Right atrium auricular region (tissue), 2 donors: ENCODE data around the gene FICD. TPM values are rescaled to one million over a fixed set of nuclear protein-coding genes. Genes with fewer than 3 reads are reported as not detected.
"Not testable (repeated sequence)": the region's sequence is repeated elsewhere in the genome, so short reads cannot be mapped to it uniquely, and the experiment has no call there.

Experiments
- DNase-seq: peaks from one replicate; pipeline ENCODE4 v3.0.0-alpha.2; 2019; ENCODE audit warnings: low spot score
- H3K27ac ChIP-seq, 2 donors: fragments of 200-600 bp; sonication (generic); 1 replicate in 1 of 2; 2 replicates in 1 of 2; pipeline ENCODE4 v1.5.1; 2016 to 2019
- H3K27me3 ChIP-seq, 2 donors: fragments of 200-600 bp; sonication (generic); one replicate each; pipeline versions ENCODE4 v1.5.1 to v1.6.0; 2017 to 2019
- H3K36me3 ChIP-seq: fragments of 200-600 bp; sonication (generic); one replicate; pipeline ENCODE4 v1.5.1; 2016
- H3K4me1 ChIP-seq, 2 donors: fragments of 200-600 bp; sonication (generic); one replicate each; pipeline versions ENCODE4 v1.5.1 to v1.6.0; 2017 to 2019
- H3K4me3 ChIP-seq, 2 donors: fragments of 200-600 bp; sonication (generic); 1 replicate in 1 of 2; 2 replicates in 1 of 2; pipeline ENCODE4 v1.5.1; 2017 to 2019; ENCODE audit warnings: mild to moderate bottlenecking in 1 of 2, moderate library complexity in 1 of 2
- H3K9me3 ChIP-seq, 2 donors: fragments of 200-600 bp; sonication (generic); one replicate each; pipeline ENCODE4 v1.5.1; 2019
- total RNA-seq, 2 donors: library from RNA; depleted of rRNA; stranded (reverse); fragments of >200 nt; gene quantifications; one replicate each; pipeline ENCODE4 v1.1.0, GENCODE V29; 2016
- TF ChIP-seq, protein P1 (sequence below), 2 donors: fragments of 200-600 bp; sonication (generic); IDR thresholded peaks; one replicate each; pipeline ENCODE4 v1.5.1; 2019; ENCODE audit warnings: antibody characterized with exemption in 2 of 2

The FICD gene
- total RNA-seq, 2 donors from 2014 or later, result 2.6 to 7.5 TPM

DNA sequence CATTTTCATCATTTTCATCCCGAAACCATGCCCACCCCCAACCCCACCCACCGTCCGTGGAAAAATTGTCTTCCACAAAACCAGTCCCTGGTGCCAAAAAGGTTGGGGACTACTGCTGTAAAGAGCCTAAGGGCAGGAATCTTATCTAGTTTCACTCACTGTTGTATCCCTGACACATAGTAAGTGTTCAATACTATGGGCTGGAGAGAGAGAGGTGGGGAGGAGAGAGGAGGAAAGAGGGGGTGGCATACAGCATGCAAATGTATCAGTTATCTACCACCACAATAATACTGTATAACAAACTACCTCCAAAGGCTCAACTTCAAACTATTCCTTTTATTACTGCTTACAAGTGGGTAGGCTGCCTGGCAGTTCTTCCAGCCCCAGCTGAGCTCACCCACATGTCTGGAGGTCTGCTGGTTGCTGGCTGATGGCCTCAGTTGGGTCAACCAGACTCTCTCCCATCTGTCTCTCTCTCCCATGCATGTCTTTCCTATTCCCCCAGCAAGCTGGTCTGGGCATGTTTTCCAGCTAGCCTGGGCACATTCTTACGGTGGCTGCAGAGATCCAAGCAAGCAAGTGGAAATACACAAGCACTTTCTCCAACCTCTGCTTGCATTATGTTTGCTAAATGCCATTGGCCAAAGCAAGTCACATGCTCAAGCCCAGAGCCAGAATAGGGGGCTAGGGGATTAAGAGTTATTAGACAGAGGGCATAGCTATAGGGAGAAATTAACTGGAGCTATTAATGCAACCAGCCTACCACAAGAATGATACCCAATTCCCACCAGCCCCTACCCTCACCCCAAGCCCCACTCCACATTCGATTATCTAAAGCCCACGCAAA, 31.6 kb upstream of the FICD start:
- Histone ChIP-seq H3K4me1 (no peaks in the 10 kb centered on the region), H3K27ac (no peak overlapping the region), H3K27me3 (no peaks in the 10 kb centered on the region), H3K9me3 (peaks cover 0 to 7% of the 10 kb centered on the region in 2 donors), H3K36me3 (no peaks in the 10 kb centered on the region), H3K4me3 (no peak overlapping the region)
- TF ChIP-seq, protein P1, sequence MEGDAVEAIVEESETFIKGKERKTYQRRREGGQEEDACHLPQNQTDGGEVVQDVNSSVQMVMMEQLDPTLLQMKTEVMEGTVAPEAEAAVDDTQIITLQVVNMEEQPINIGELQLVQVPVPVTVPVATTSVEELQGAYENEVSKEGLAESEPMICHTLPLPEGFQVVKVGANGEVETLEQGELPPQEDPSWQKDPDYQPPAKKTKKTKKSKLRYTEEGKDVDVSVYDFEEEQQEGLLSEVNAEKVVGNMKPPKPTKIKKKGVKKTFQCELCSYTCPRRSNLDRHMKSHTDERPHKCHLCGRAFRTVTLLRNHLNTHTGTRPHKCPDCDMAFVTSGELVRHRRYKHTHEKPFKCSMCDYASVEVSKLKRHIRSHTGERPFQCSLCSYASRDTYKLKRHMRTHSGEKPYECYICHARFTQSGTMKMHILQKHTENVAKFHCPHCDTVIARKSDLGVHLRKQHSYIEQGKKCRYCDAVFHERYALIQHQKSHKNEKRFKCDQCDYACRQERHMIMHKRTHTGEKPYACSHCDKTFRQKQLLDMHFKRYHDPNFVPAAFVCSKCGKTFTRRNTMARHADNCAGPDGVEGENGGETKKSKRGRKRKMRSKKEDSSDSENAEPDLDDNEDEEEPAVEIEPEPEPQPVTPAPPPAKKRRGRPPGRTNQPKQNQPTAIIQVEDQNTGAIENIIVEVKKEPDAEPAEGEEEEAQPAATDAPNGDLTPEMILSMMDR (IDR thresholded peaks at IDR 0.05), result no peak
- no peak for DNase-seq

DNA sequence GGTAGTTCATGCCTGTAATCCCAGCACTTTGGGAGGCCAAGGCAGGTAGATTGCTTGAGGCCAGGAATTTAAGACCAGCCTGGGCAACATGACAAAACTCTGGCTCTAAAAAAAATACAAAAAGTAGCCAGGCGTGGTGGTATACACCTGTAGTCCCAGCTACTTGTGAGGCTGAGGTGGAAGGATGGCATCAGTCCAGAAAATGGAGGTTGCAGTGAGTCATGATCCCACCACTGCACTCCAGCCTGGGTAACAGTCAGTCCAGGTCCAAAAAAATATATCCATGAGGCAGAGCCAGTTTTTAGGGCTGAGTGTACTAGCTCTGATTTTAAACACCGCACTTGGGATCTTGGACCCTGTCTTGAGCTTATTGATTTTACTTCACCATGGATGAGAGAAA, 30.6 kb upstream of the FICD start:
- TF ChIP-seq, protein P1 (IDR thresholded peaks at IDR 0.05), result no peak
- Histone ChIP-seq H3K27me3 (no peaks in the 10 kb centered on the region), H3K27ac (no peak overlapping the region), H3K9me3 (peaks cover 0 to 7% of the 10 kb centered on the region in 2 donors), H3K4me3 (no peak overlapping the region), H3K4me1 (no peaks in the 10 kb centered on the region), H3K36me3 (no peaks in the 10 kb centered on the region)
- no peak for DNase-seq

DNA sequence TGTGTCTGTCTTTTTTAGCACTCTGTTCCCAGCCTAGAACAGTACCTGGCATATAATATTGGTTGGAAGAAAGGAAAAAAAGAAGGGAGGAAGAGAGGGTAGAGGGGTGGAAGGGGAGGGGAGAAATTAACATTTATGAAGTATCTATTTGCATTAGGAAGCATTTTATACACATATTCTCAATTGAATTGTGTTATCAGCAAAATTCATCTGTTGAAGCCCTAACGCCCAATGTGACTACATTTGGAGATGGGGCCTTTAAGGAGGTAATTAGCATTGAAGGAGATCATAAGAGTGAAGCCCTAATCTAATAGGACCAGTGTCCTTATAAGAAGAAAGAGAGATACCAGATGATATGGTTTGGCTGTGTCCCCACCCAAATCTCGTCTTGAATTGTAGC, 30.2 kb upstream of the FICD start:
- no peak for DNase-seq
- no peak overlapping the region for H3K4me3 ChIP-seq

DNA sequence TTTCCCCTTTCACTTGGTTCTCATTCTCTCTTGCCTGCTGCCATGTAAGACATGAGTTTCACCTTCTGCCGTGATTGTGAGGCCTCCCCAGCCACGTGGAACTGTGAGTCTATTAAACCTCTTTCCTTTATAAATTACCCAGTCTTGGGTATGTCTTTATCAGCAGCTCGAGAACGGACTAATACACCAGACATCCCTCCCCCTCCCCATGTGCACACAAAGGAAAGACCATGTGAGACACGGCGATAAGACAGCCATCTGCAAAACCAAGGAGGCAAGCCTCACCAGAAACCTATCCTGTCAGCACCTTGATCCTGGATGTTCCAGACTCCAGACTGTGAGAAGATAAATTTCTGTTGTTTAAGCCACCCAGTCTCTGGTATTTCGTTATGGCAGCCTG, 29.7 kb upstream of the FICD start:
- H3K9me3 ChIP-seq, H3K36me3 ChIP-seq, DNase-seq, H3K27me3 ChIP-seq, H3K27ac ChIP-seq, H3K4me3 ChIP-seq, H3K4me1 ChIP-seq: not testable (repeated sequence)

More for the DNA sequence above, 30.2 kb upstream of the FICD start:
- Histone ChIP-seq H3K4me1 (no peaks in the 10 kb centered on the region), H3K27ac (no peak overlapping the region), H3K36me3 (no peaks in the 10 kb centered on the region), H3K27me3 (no peaks in the 10 kb centered on the region), H3K9me3 (peaks cover 0 to 7% of the 10 kb centered on the region in 2 donors)
- TF ChIP-seq, protein P1 (IDR thresholded peaks at IDR 0.05), result no peak

DNA sequence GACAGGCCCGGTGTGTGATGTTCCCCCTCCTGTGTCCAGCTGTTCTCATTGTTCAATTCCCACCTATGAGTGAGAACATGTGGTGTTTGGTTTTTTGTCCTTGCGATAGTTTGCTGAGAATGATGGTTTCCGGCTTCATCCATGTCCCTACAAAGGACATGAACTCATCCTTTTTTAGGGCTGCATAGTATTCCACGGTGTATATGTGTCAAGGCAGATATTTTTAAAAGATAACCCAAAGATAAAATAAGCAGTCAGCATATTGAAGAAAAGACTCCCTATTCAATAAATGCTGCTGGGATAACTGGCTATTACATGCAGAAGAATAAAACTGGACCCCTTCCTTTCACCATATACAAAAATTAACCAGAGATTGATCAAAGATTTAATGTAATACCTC, 28.0 kb upstream of the FICD start:
- not testable (repeated sequence) for H3K4me1 ChIP-seq, DNase-seq, H3K27me3 ChIP-seq, H3K27ac ChIP-seq, H3K4me3 ChIP-seq, H3K36me3 ChIP-seq, H3K9me3 ChIP-seq

DNA sequence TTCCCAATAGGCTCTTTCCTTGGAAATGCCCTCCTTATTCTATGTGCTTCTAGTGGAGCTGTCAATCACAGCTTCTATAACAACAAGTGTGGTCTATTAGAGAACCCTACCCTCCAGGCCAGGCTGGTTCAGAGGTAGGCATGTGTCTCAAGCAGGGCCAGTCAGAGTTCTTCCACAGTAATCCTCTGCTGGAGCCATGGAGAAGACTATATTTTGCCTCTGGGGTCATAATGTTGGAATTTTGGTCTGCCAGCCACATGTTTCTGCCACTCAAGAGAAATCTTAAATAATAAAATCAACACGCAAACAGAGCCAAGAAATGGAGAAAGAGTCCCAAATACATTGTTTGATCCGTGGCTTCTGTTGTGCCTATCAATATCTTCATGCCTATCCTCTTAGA, 23.8 kb upstream of the FICD start:
- no peaks in the 10 kb centered on the region for H3K27me3 ChIP-seq
- DNase-seq, result no peak
- no peaks in the 10 kb centered on the region for H3K36me3 ChIP-seq

More for the DNA sequence above, 23.8 kb upstream of the FICD start:
- Histone ChIP-seq H3K4me1 (no peaks in the 10 kb centered on the region), H3K27ac (no peak overlapping the region), H3K9me3 (peaks cover 0 to 7% of the 10 kb centered on the region in 2 donors), H3K4me3 (no peak overlapping the region)
- TF ChIP-seq, protein P1 (IDR thresholded peaks at IDR 0.05), result no peak
